Kidney (tissue), 14 donors: ENCODE measurements around the gene SLC10A6. TPM values are rescaled to one million over a fixed set of nuclear protein-coding genes. Genes with fewer than 3 reads are reported as not detected.
A peak's percentile ranks its signal among the peaks of the same experiment; 100 is the strongest.

Experiments
- DNase-seq, 5 donors: peaks; one replicate each; pipeline ENCODE4 v3.0.0-alpha.2; 2013 to 2020
- FAIRE-seq: peaks from 2 replicates; lab custom pipeline; 2012; peaks lifted over from hg19 to GRCh38; lab: Jason Lieb, UNC
- H3K27ac ChIP-seq, 2 donors: one replicate each; pipeline ENCODE4 v1.7.0; 2013; ENCODE audit warnings: low read depth in 2 of 2, low read length in 2 of 2, inconsistent platforms in 1 of 2
- H3K27me3 ChIP-seq: one replicate; pipeline ENCODE4 v1.7.1; 2013; ENCODE audit warnings: low read length, inconsistent platforms; ENCODE audit not compliant: control insufficient read depth, insufficient read depth
- H3K36me3 ChIP-seq, 3 donors: one replicate each; pipeline versions ENCODE4 v1.7.0 to v1.7.1; 2013; ENCODE audit warnings: low read length in 3 of 3, control low read depth in 1 of 3, inconsistent platforms in 1 of 3; ENCODE audit not compliant: insufficient read depth in 3 of 3, control insufficient read depth in 2 of 3
- H3K4me1 ChIP-seq, 3 donors: one replicate each; pipeline versions ENCODE4 v1.7.0 to v1.7.1; 2013; ENCODE audit warnings: low read length in 3 of 3, inconsistent platforms in 1 of 3, low read depth in 1 of 3; ENCODE audit not compliant: control insufficient read depth in 2 of 3, insufficient read depth in 2 of 3
- H3K4me3 ChIP-seq, 3 donors: one replicate each; pipeline versions ENCODE4 v1.7.0 to v1.8.1; 2013; ENCODE audit warnings: low read length in 3 of 3, control low read depth in 1 of 3, inconsistent platforms in 1 of 3
- H3K9ac ChIP-seq, 3 donors: one replicate each; pipeline versions ENCODE4 v1.7.0 to v1.7.1; 2013; ENCODE audit warnings: low read length in 3 of 3, control low read depth in 1 of 3, inconsistent platforms in 1 of 3
- H3K9me3 ChIP-seq, 3 donors: one replicate each; pipeline versions ENCODE4 v1.7.0 to v1.7.1; 2013; ENCODE audit warnings: low read length in 3 of 3, control low read depth in 1 of 3, inconsistent platforms in 1 of 3; ENCODE audit not compliant: control insufficient read depth in 2 of 3, insufficient read depth in 1 of 3
- CTCF ChIP-seq: IDR thresholded peaks from 3 replicates; pipeline ENCODE4 v1.5.1; 2012; ENCODE audit warnings: mild to moderate bottlenecking, moderate library complexity, borderline replicate concordance; ENCODE audit not compliant: insufficient read depth; ENCODE audit errors: extremely low read depth
- intact Hi-C: fragments of 100-400 bp; cut with DNase I; formaldehyde crosslinking; loops from one replicate; pipeline ENCODE4 v1.11.1; 2022
- polyA plus RNA-seq: library from polyadenylated mRNA; stranded (reverse); fragments of 350-450 nt; fragmentation: Illumina TruSeq; extraction: RNeasy Lipid Tissue Mini Kit (QIAGEN cat#74804); gene quantifications from one replicate; pipeline ENCODE4 v1.2.3, GENCODE V29; 2014; ENCODE audit warnings: low read depth, low replicate concordance; ENCODE audit not compliant: insufficient read depth
- total RNA-seq: library from RNA; stranded (reverse); fragmentation: NEBNext Ultra II Directional; extraction: Animal tissue kit (Norgen Biotek cat#: 25700); gene quantifications from one replicate; pipeline ENCODE4 v1.2.1, GENCODE V29; 2021
- donor health status: control.
- donor health status: control.
- donor health status: control.
- donor health status: control.
- donor health status: control.
- donor health status: DM: yes; HTN: yes; CAD: no.
- donor health status: Normal renal cell carcinoma (clear cell type).

Gene SLC10A6
- total and polyA plus RNA-seq, 2 donors from 2014 or later = 1.4 TPM; not detected in 1

- Histone ChIP-seq H3K4me1 (peaks cover 0 to 2% (median 0%) of the 10 kb centered on the region in 3 donors), H3K36me3 (no peaks in the 10 kb centered on the region), H3K27ac (no peak overlapping the region), H3K9ac (no peak overlapping the region), H3K27me3 (no peaks in the 10 kb centered on the region), H3K9me3 (no peaks in the 10 kb centered on the region), H3K4me3 (no peak overlapping the region)
- intact Hi-C loops = no loop called here
- no peak for FAIRE-seq
- TF ChIP-seq CTCF = no peak
- no peak for DNase-seq
Measured at GRCh38 chr4:86847571-86847970, 1.6 kb downstream of the SLC10A6 start.

- FAIRE-seq (no peak), DNase-seq (no peak)
- Histone ChIP-seq H3K27me3 (no peaks in the 10 kb centered on the region), H3K36me3 (no peaks in the 10 kb centered on the region), H3K9me3 (no peaks in the 10 kb centered on the region), H3K4me3 (no peak overlapping the region), H3K27ac (no peak overlapping the region), H3K4me1 (peaks cover 0 to 2% (median 0%) of the 10 kb centered on the region in 3 donors), H3K9ac (no peak overlapping the region)
- intact Hi-C loops = no loop called here
- no peak for TF ChIP-seq CTCF
Measured at GRCh38 chr4:86846921-86847320, 2.3 kb downstream of the SLC10A6 start.

GRCh38 chr4:86845593-86845992, 3.6 kb downstream of the SLC10A6 start:
- peak in 1 of 5 donors; percentile 10 for DNase-seq
- Histone ChIP-seq H3K36me3 (no peaks in the 10 kb centered on the region), H3K9ac (no peak overlapping the region), H3K9me3 (no peaks in the 10 kb centered on the region), H3K27ac (no peak overlapping the region), H3K27me3 (no peaks in the 10 kb centered on the region), H3K4me1 (peaks cover 0 to 2% (median 0%) of the 10 kb centered on the region in 3 donors), H3K4me3 (no peak overlapping the region)
- no peak for TF ChIP-seq CTCF
- intact Hi-C loops = no loop called here
- no peak for FAIRE-seq

- Histone ChIP-seq H3K27me3 (no peaks in the 10 kb centered on the region), H3K4me3 (no peak overlapping the region), H3K36me3 (no peaks in the 10 kb centered on the region), H3K27ac (no peak overlapping the region), H3K4me1 (no peaks in the 10 kb centered on the region), H3K9ac (no peak overlapping the region), H3K9me3 (no peaks in the 10 kb centered on the region)
- intact Hi-C loops = no loop called here
- FAIRE-seq (no peak), DNase-seq (no peak)
- TF ChIP-seq CTCF = no peak
Measured at GRCh38 chr4:86841309-86841708, 7.9 kb downstream of the SLC10A6 start.
